Gastroesophageal sphincter (tissue), 4 donors: Measurements from ENCODE around the gene MIB2. TPM values are rescaled to one million over a fixed set of nuclear protein-coding genes. Genes with fewer than 3 reads are reported as not detected.
"Not testable (repeated sequence)": the region's sequence is repeated elsewhere in the genome, so short reads cannot be mapped to it uniquely, and the experiment has no call there.

Experiments
- ATAC-seq: fragments of 150-250 bp; one replicate; pipeline ENCODE4 v1.9.1; 2016; ENCODE audit warnings: mild to moderate bottlenecking, moderate library complexity
- H3K27ac ChIP-seq, 4 donors: fragments of 200-600 bp; sonication (generic) in 3 of 4; 1 replicate in 3 of 4; 2 replicates in 1 of 4; pipeline ENCODE4 v1.5.1; 2016 to 2019
- H3K27me3 ChIP-seq: fragments of 200-600 bp; sonication (generic); one replicate; pipeline ENCODE4 v1.5.1; 2019
- H3K36me3 ChIP-seq, 2 donors: fragments of 200-600 bp; sonication (generic); one replicate each; pipeline ENCODE4 v1.5.1; 2019; ENCODE audit warnings: control low read depth in 1 of 2
- H3K4me1 ChIP-seq, 3 donors: fragments of 200-600 bp; sonication (generic); 1 replicate in 2 of 3; 2 replicates in 1 of 3; pipeline ENCODE4 v1.5.1; 2016 to 2019; ENCODE audit warnings: control low read depth in 2 of 3
- H3K4me3 ChIP-seq, 2 donors: fragments of 200-600 bp; sonication (generic); one replicate each; pipeline ENCODE4 v1.5.1; 2019; ENCODE audit warnings: mild to moderate bottlenecking in 1 of 2, moderate library complexity in 1 of 2
- H3K9me3 ChIP-seq, 3 donors: fragments of 200-600 bp; sonication (generic); one replicate each; pipeline ENCODE4 v1.5.1; 2017 to 2019; ENCODE audit warnings: control low read depth in 2 of 3
- CTCF ChIP-seq, 4 experiments: fragments of 200-600 bp in 2 of 4; fragments of 450-650 bp in 2 of 4; sonication (generic) in 1 of 4; IDR thresholded peaks; one replicate each; pipeline ENCODE4 v1.5.1; 2017 to 2019; ENCODE audit warnings: antibody characterized with exemption in 4 of 4, mild to moderate bottlenecking in 2 of 4, moderate library complexity in 2 of 4
- EP300 ChIP-seq: sonication (generic); formaldehyde crosslinking; IDR thresholded peaks from one replicate; pipeline ENCODE4 v1.6.1; 2017; ENCODE audit warnings: antibody characterized with exemption, mild to moderate bottlenecking
- POLR2A ChIP-seq, 2 donors: fragments of 450-650 bp; IDR thresholded peaks; one replicate each; pipeline ENCODE4 v1.6.1; 2017; ENCODE audit warnings: antibody characterized with exemption in 2 of 2, mild to moderate bottlenecking in 2 of 2, moderate library complexity in 1 of 2
- POLR2AphosphoS5 ChIP-seq: sonication (generic); formaldehyde crosslinking; IDR thresholded peaks from one replicate; pipeline ENCODE4 v1.6.1; 2017; ENCODE audit warnings: antibody characterized with exemption
- WGBS, 2 donors: methylation state at CpG; one replicate each; pipeline ENCODE4 v1.1.5; 2018; ENCODE audit warnings: low coverage in 1 of 2; 5-methylcytosine and 5-hydroxymethylcytosine counted together
- total RNA-seq, 4 donors: library from RNA; depleted of rRNA; stranded (reverse); fragments of >200 nt; gene quantifications; one replicate each; pipeline ENCODE4 v1.1.0, GENCODE V29; 2016

The MIB2 gene
- total RNA-seq, 4 donors from 2014 or later, result 51.4 to 85.3 (median 69.3) TPM

GRCh38 chr1:1594602-1595260, 20.6 kb upstream of the MIB2 start:
- Histone ChIP-seq H3K27me3 (peaks cover 46% of the 10 kb centered on the region), H3K27ac (no peak overlapping the region), H3K4me3 (no peak overlapping the region), H3K9me3 (no peaks in the 10 kb centered on the region), H3K36me3 (no peaks in the 10 kb centered on the region), H3K4me1 (peaks cover 0 to 20% (median 6%) of the 10 kb centered on the region in 3 donors)
- no peak for ATAC-seq
- TF ChIP-seq POLR2A (IDR thresholded peaks at IDR 0.05) (no peak), EP300 (no peak), POLR2AphosphoS5 (no peak), CTCF (IDR thresholded peaks at IDR 0.05) (no peak)
- WGBS, 2 donors, result 59 to 60% methylated on average over 3 of the region's 10 CpGs

- WGBS, 2 donors, result 68 to 80% methylated on average over 2 of the region's 2 CpGs
Observed at GRCh38 chr1:1595341-1595740, 20.0 kb upstream of the MIB2 start.

GRCh38 chr1:1596493-1597274, 18.6 kb upstream of the MIB2 start:
- ATAC-seq, result no peak
- Histone ChIP-seq H3K27ac (no peak overlapping the region), H3K27me3 (peaks cover 52% of the 10 kb centered on the region), H3K36me3 (no peaks in the 10 kb centered on the region), H3K4me3 (no peak overlapping the region), H3K4me1 (peaks cover 0 to 31% (median 11%) of the 10 kb centered on the region in 3 donors), H3K9me3 (no peaks in the 10 kb centered on the region)
- TF ChIP-seq EP300, result no peak
- no peak for TF ChIP-seq POLR2AphosphoS5
- TF ChIP-seq POLR2A (IDR thresholded peaks at IDR 0.05), result no peak
- TF ChIP-seq CTCF (IDR thresholded peaks at IDR 0.05), result no peak
- 20 to 26% methylated on average over 1 to 6 of the region's 12 CpGs for WGBS, 2 donors

More at GRCh38 chr1:1595341-1595740, 20.0 kb upstream of the MIB2 start:
- H3K27me3 ChIP-seq, result peaks cover 44% of the 10 kb centered on the region
- not testable (repeated sequence) for H3K36me3 ChIP-seq, ATAC-seq, H3K27ac ChIP-seq, H3K9me3 ChIP-seq, H3K4me3 ChIP-seq
- peaks cover 0 to 24% (median 8%) of the 10 kb centered on the region in 3 donors for H3K4me1 ChIP-seq

GRCh38 chr1:1597275-1597930, 17.9 kb upstream of the MIB2 start:
- 0 to 23% methylated on average over 1 to 4 of the region's 16 CpGs for WGBS, 2 donors
- Histone ChIP-seq H3K4me3 (no peak overlapping the region), H3K9me3 (no peaks in the 10 kb centered on the region), H3K4me1 (peaks cover 0 to 31% (median 11%) of the 10 kb centered on the region in 3 donors), H3K27me3 (peaks cover 59% of the 10 kb centered on the region), H3K27ac (no peak overlapping the region), H3K36me3 (no peaks in the 10 kb centered on the region)
- no peak for TF ChIP-seq CTCF (IDR thresholded peaks at IDR 0.05)
- no peak for TF ChIP-seq POLR2A (IDR thresholded peaks at IDR 0.05)
- TF ChIP-seq POLR2AphosphoS5, result no peak
- TF ChIP-seq EP300, result no peak
- ATAC-seq, result no peak

- no peak for TF ChIP-seq POLR2AphosphoS5
- no peak for ATAC-seq
- WGBS, 2 donors, result 56% methylated on average over 5 of the region's 28 CpGs; no CpG with 5 or more reads in 1 of the 2 donors
Observed at GRCh38 chr1:1598051-1598719, 17.1 kb upstream of the MIB2 start.

More at GRCh38 chr1:1598051-1598719, 17.1 kb upstream of the MIB2 start:
- no peaks in the 10 kb centered on the region for H3K9me3 ChIP-seq
- no peak overlapping the region for H3K27ac ChIP-seq
- no peaks in the 10 kb centered on the region for H3K36me3 ChIP-seq
- peaks cover 67% of the 10 kb centered on the region for H3K27me3 ChIP-seq
- no peak overlapping the region for H3K4me3 ChIP-seq
- peaks cover 0 to 31% (median 11%) of the 10 kb centered on the region in 3 donors for H3K4me1 ChIP-seq
